MM.1S (cell line): ENCODE data around the gene POLR3B.

Experiments
- DNase-seq: peaks from one replicate; pipeline ENCODE4 v3.0.0-alpha.2; 2015
- H2AFZ ChIP-seq: fragments of 300-600 bp; sonication (generic); 2 replicates; pipeline ENCODE4 v1.6.0; 2016; ENCODE audit warnings: antibody characterized with exemption, low read length
- H3F3A ChIP-seq: fragments of 300-600 bp; sonication (generic); 2 replicates; pipeline ENCODE4 v1.6.1; 2016; ENCODE audit warnings: mild to moderate bottlenecking, antibody characterized with exemption, low read length, moderate library complexity, mixed read lengths; ENCODE audit not compliant: insufficient read depth
- H3K27ac ChIP-seq: fragments of 300-600 bp; sonication (generic); 2 replicates; pipeline ENCODE4 v1.5.1; 2016; ENCODE audit warnings: mild to moderate bottlenecking, low read length
- H3K27me3 ChIP-seq: fragments of 300-600 bp; sonication (generic); replicated peaks from 2 replicates; pipeline ENCODE4 v1.6.0; 2016; ENCODE audit warnings: low read length; ENCODE audit not compliant: insufficient read depth
- H3K36me3 ChIP-seq: fragments of 300-600 bp; sonication (generic); replicated peaks from 2 replicates; pipeline ENCODE4 v1.6.1; 2016; ENCODE audit warnings: mild to moderate bottlenecking, low read length, mixed read lengths; ENCODE audit not compliant: insufficient read depth
- H3K4me1 ChIP-seq: fragments of 300-600 bp; sonication (generic); 2 replicates; pipeline ENCODE4 v1.6.1; 2016; ENCODE audit warnings: low read length, mixed read lengths
- H3K4me2 ChIP-seq: fragments of 300-600 bp; sonication (generic); 2 replicates; pipeline ENCODE4 v1.6.0; 2016; ENCODE audit warnings: low read depth, low read length
- H3K4me3 ChIP-seq: fragments of 300-600 bp; sonication (generic); 2 replicates; pipeline ENCODE4 v1.5.1; 2016; ENCODE audit warnings: low read length, mixed read lengths
- H3K79me2 ChIP-seq: fragments of 300-600 bp; sonication (generic); 2 replicates; pipeline ENCODE4 v1.6.1; 2016; ENCODE audit warnings: mixed run types, low read length, mixed read lengths
- H3K9ac ChIP-seq: fragments of 300-600 bp; sonication (generic); 2 replicates; pipeline ENCODE4 v1.6.1; 2016; ENCODE audit warnings: low read length, mixed read lengths
- H3K9me2 ChIP-seq: fragments of 300-600 bp; sonication (generic); replicated peaks from 2 replicates; pipeline ENCODE4 v1.6.1; 2016; ENCODE audit warnings: mild to moderate bottlenecking, low read length, mixed read lengths; ENCODE audit not compliant: insufficient read depth
- H3K9me3 ChIP-seq: fragments of 300-600 bp; sonication (generic); replicated peaks from 2 replicates; pipeline ENCODE4 v1.6.1; 2016; ENCODE audit warnings: mild to moderate bottlenecking, low read length, mixed read lengths; ENCODE audit not compliant: insufficient read depth
- H4K20me1 ChIP-seq: fragments of 300-600 bp; sonication (generic); 2 replicates; pipeline ENCODE4 v1.6.1; 2016; ENCODE audit warnings: mild to moderate bottlenecking, low read length, moderate library complexity, mixed read lengths; ENCODE audit not compliant: insufficient read depth
- EZH2 ChIP-seq: fragments of 300-600 bp; sonication (generic); optimal IDR thresholded peaks from 2 replicates; pipeline ENCODE3; 2017; ENCODE audit warnings: low read depth, mild to moderate bottlenecking, antibody characterized with exemption, low read length, mixed read lengths
- EZH2phosphoT487 ChIP-seq: fragments of 300-600 bp; sonication (generic); IDR thresholded peaks from 2 replicates; pipeline ENCODE4 v1.6.1; 2018; ENCODE audit warnings: antibody characterized with exemption, low read length
- TF ChIP-seq, protein P1 (sequence below): fragments of 300-600 bp; sonication (generic); IDR thresholded peaks from 2 replicates; pipeline ENCODE4 v1.5.1; 2016; ENCODE audit warnings: antibody characterized with exemption, low read length, mixed read lengths

The POLR3B gene

DNA sequence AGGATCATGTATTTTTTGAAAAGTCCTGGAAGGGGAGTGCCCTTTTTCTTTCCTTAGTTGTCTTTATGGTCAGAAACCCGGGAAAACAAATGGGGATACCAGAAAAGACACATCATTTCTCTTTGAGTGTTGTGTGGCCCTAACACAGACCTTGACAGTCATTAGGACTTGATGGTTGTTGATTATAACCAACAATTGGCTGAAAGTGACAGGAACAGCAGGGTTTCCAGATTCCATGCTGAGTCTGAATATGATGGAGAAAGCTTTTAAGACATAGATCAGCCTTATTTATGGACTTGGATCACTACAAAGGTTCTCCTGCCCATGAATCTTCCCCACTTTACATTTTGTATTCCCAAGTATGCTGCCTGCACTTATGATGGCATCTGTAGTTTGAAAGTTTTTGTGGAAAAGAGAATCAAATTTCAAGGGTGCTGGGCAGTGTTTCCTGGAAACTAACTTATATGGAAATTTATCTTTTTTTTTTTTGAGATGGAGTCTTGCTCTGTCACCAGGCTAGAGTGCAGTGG lies 30.4 kb downstream of the POLR3B start:
- no peaks in the 10 kb centered on the region for H3K9me2 ChIP-seq
- no peak overlapping the region for H3K9ac ChIP-seq
- H3K4me2 ChIP-seq: no peak overlapping the region
- TF ChIP-seq EZH2 (no peak), EZH2phosphoT487 (no peak)
- TF ChIP-seq, protein P1, sequence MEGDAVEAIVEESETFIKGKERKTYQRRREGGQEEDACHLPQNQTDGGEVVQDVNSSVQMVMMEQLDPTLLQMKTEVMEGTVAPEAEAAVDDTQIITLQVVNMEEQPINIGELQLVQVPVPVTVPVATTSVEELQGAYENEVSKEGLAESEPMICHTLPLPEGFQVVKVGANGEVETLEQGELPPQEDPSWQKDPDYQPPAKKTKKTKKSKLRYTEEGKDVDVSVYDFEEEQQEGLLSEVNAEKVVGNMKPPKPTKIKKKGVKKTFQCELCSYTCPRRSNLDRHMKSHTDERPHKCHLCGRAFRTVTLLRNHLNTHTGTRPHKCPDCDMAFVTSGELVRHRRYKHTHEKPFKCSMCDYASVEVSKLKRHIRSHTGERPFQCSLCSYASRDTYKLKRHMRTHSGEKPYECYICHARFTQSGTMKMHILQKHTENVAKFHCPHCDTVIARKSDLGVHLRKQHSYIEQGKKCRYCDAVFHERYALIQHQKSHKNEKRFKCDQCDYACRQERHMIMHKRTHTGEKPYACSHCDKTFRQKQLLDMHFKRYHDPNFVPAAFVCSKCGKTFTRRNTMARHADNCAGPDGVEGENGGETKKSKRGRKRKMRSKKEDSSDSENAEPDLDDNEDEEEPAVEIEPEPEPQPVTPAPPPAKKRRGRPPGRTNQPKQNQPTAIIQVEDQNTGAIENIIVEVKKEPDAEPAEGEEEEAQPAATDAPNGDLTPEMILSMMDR: no peak
- H2AFZ ChIP-seq: no peak overlapping the region
- H3K36me3 ChIP-seq: no peaks in the 10 kb centered on the region; the same call in 1 of the 2 replicates
- H3K9me3 ChIP-seq: no peaks in the 10 kb centered on the region
- no peaks in the 10 kb centered on the region for H3K4me1 ChIP-seq
- H3K4me3 ChIP-seq: no peak overlapping the region
- no peaks in the 10 kb centered on the region for H4K20me1 ChIP-seq
- no peaks in the 10 kb centered on the region for H3K79me2 ChIP-seq
- no peaks in the 10 kb centered on the region for H3F3A ChIP-seq
- no peak for DNase-seq
- no peak overlapping the region for H3K27ac ChIP-seq
- no peaks in the 10 kb centered on the region for H3K27me3 ChIP-seq

DNA sequence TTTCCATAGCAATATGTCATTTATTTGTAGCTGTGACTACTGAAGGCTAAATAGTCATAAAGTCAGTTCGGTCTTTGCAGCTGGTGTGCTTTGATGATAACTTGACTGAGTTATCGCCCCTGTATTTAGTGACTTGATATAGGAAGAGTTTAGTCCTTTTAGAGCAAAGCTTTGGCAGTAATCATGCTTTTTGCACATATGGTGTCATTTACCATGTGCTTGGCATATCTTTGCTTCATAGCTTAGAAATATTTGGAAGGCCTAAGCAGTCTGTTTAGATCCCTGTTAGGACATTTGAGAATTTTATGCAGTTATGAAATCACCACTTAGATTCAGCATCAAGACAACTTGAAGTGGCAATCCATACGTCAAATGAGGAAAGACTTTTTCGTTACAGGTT lies 31.6 kb downstream of the POLR3B start:
- Histone ChIP-seq H3K27me3 (no peaks in the 10 kb centered on the region), H3F3A (no peaks in the 10 kb centered on the region), H3K4me2 (no peak overlapping the region), H3K79me2 (no peaks in the 10 kb centered on the region), H3K4me3 (no peak overlapping the region), H3K9ac (no peak overlapping the region), H3K27ac (no peak overlapping the region), H3K4me1 (no peaks in the 10 kb centered on the region), H3K36me3 (no peaks in the 10 kb centered on the region; the same call in 1 of the 2 replicates), H3K9me2 (no peaks in the 10 kb centered on the region), H2AFZ (no peak overlapping the region), H3K9me3 (no peaks in the 10 kb centered on the region), H4K20me1 (no peaks in the 10 kb centered on the region)
- TF ChIP-seq, protein P1: no peak
- no peak for TF ChIP-seq EZH2
- no peak for TF ChIP-seq EZH2phosphoT487
- DNase-seq: no peak

DNA sequence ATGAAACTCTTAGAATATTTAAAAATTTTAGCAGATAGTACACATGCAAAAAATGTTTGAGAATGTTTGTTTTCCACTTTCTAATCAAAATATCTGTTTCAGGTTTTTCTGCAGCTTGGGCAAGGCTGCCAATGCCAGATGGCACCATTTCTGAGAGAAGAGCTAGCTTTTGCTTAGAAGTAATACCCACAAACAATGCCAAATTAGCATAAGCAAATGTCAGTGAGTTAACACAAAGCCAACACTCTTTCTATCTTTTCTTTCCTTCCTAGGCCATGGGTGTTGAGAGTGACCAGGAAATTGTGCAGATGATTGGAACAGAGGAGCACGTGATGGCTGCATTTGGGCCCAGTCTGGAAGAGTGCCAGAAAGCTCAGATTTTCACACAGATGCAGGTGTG lies 35.2 kb downstream of the POLR3B start:
- H3K9me2 ChIP-seq: no peaks in the 10 kb centered on the region
- no peak overlapping the region for H3K4me2 ChIP-seq
- TF ChIP-seq EZH2phosphoT487: no peak
- TF ChIP-seq, protein P1: no peak
- no peak for TF ChIP-seq EZH2
- no peaks in the 10 kb centered on the region; the same call in 1 of the 2 replicates for H3K36me3 ChIP-seq
- no peaks in the 10 kb centered on the region for H3K9me3 ChIP-seq
- H3K4me1 ChIP-seq: no peaks in the 10 kb centered on the region
- no peak overlapping the region for H3K4me3 ChIP-seq
- no peaks in the 10 kb centered on the region for H3K27me3 ChIP-seq
- H3K9ac ChIP-seq: no peak overlapping the region
- no peaks in the 10 kb centered on the region for H3F3A ChIP-seq
- no peak overlapping the region for H3K27ac ChIP-seq
- no peak for DNase-seq
- H4K20me1 ChIP-seq: no peaks in the 10 kb centered on the region
- H2AFZ ChIP-seq: no peak overlapping the region
- H3K79me2 ChIP-seq: no peaks in the 10 kb centered on the region
